Epithelial cell of proximal tubule (primary cell): Measurements from ENCODE around the gene TBC1D9B. TPM values are rescaled to one million over a fixed set of nuclear protein-coding genes. Genes with fewer than 3 reads are reported as not detected.
"Not testable (repeated sequence)": the region's sequence is repeated elsewhere in the genome, so short reads cannot be mapped to it uniquely, and the experiment has no call there.

Source experiments
- DNase-seq: peaks from one replicate; pipeline ENCODE4 v3.0.0-alpha.2; 2011; ENCODE audit warnings: low read depth
- H3K4me3 ChIP-seq: 2 replicates; pipeline ENCODE4 v1.5.1; 2011; ENCODE audit warnings: low read depth, mild to moderate bottlenecking, low read length
- total RNA-seq: library from RNA; depleted of rRNA; stranded (reverse); fragments of >200 nt; gene quantifications from 2 replicates; pipeline ENCODE4 v1.2.3, GENCODE V29; 2015
- TF ChIP-seq, protein P1 (sequence below): conservative IDR thresholded peaks from 2 replicates; pipeline ENCODE4 v1.5.1; 2012; ENCODE audit warnings: low read depth, mild to moderate bottlenecking, low read length

TBC1D9B gene
- total RNA-seq, 1 donor from 2014 or later = 69.0 TPM

DNA sequence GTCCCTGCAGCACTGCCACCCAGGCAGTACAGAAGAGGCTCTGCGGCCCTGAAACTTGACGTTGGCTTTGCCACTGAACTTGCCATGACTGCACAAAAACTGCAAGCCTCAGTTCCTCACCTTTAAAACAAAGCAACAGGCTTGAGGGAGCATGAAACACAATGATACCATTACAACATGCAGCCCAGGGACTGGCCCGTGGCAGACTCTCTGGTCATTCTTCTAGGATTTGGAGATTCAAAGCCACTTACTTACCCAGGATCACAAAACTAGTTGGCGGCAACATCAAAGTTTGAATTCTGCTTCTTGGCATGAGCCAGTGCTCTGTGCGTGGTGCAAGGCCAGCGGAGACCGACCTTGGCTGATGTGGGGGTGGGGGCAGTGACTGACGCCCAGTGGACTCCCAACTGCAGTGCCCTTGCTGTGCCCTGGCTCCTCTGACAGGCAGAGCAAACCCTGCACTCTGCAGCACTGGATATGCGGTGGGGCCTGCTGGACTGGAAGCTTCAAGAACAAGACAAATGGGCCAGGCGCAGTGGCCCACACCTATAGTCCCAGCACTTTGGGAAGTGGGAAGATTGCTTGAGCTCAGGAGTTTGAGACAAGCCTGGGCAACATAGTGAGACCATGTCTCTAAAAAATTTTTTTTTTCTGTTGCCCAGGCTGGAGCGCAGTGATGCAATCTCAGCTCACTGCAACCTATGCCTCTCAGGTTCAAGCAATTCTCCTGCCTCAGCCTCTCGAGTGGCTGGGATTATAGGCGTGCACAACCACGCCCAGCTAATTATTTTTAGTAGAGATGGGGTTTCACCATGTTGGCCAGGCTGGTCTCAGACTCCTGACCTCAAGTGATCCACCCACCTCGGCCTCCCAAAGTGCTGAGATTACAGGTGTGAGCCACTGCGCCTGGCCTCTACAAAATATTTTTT is 68.1 kb downstream of the TBC1D9B start:
- DNase-seq = no peak
- TF ChIP-seq, protein P1, sequence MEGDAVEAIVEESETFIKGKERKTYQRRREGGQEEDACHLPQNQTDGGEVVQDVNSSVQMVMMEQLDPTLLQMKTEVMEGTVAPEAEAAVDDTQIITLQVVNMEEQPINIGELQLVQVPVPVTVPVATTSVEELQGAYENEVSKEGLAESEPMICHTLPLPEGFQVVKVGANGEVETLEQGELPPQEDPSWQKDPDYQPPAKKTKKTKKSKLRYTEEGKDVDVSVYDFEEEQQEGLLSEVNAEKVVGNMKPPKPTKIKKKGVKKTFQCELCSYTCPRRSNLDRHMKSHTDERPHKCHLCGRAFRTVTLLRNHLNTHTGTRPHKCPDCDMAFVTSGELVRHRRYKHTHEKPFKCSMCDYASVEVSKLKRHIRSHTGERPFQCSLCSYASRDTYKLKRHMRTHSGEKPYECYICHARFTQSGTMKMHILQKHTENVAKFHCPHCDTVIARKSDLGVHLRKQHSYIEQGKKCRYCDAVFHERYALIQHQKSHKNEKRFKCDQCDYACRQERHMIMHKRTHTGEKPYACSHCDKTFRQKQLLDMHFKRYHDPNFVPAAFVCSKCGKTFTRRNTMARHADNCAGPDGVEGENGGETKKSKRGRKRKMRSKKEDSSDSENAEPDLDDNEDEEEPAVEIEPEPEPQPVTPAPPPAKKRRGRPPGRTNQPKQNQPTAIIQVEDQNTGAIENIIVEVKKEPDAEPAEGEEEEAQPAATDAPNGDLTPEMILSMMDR = no peak
- no peak overlapping the region for H3K4me3 ChIP-seq

DNA sequence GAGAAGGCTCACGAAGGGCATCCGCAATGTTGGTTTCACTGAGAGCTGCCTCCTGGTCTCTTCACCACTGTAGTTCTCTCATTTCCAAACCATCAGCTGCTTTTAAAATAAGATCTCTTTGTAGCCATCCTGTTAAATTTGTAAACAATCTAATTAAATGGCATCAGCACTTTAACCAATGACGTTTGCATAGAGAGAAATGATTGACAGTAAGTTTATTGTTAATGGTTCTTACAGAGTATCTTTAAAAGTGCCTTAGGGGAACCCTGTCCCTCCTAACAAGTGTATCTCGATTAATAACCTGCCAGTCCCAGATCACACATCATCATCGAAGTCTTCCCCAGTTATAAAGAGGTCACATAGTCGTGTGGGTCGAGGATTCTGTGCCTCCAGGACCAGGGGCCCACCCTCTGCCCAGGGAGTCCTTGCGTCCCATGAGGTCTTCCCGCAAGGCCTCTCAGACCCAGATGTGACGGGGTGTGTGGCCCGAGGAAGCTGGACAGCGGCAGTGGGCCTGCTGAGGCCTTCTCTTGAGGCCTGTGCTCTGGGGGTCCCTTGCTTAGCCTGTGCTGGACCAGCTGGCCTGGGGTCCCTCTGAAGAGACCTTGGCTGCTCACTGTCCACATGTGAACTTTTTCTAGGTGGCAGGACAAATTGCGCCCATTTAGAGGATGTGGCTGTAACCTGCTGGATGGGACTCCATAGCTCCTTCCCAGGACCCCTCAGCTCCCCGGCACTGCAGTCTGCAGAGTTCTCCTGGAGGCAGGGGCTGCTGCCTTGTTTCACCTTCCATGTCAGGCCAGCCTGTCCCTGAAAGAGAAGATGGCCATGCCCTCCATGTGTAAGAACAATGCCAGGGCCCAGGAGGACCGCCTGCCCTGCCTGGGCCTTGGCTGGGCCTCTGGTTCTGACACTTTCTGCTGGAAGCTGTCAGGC is 70.4 kb downstream of the TBC1D9B start:
- no peak for DNase-seq
- TF ChIP-seq, protein P1 = no peak
- H3K4me3 ChIP-seq = no peak overlapping the region

DNA sequence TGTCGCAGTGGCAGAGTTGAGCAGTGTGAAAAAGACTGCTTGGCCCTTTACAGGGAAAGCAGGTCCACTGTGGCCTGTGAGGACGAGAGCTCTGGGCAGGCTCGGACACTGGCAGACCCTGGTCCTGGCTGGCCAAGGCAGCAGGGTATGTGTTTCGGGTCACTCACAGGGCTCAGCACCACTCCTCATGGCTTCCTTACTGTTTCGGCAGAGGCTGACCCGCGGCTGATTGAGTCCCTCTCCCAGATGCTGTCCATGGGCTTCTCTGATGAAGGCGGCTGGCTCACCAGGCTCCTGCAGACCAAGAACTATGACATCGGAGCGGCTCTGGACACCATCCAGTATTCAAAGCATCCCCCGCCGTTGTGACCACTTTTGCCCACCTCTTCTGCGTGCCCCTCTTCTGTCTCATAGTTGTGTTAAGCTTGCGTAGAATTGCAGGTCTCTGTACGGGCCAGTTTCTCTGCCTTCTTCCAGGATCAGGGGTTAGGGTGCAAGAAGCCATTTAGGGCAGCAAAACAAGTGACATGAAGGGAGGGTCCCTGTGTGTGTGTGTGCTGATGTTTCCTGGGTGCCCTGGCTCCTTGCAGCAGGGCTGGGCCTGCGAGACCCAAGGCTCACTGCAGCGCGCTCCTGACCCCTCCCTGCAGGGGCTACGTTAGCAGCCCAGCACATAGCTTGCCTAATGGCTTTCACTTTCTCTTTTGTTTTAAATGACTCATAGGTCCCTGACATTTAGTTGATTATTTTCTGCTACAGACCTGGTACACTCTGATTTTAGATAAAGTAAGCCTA is 71.3 kb downstream of the TBC1D9B start:
- DNase-seq = no peak
- H3K4me3 ChIP-seq = no peak overlapping the region
- TF ChIP-seq, protein P1 = no peak

DNA sequence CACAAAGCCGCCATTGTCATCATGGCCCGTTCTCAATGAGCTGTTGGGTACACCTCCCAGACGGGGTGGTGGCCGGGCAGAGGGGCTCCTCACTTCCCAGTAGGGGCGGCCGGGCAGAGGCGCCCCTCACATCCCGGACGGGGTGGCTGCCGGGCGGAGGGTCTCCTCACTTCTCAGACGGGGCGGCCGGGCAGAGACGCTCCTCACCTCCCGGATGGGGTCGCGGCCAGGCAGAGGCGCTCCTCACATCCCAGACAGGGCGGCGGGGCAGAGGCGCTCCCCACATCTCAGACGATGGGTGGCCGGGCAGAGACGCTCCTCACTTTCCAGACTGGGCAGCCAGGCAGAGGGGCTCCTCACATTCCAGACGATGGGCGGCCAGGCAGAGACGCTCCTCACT is 72.8 kb downstream of the TBC1D9B start:
- not testable (repeated sequence) for DNase-seq, H3K4me3 ChIP-seq

DNA sequence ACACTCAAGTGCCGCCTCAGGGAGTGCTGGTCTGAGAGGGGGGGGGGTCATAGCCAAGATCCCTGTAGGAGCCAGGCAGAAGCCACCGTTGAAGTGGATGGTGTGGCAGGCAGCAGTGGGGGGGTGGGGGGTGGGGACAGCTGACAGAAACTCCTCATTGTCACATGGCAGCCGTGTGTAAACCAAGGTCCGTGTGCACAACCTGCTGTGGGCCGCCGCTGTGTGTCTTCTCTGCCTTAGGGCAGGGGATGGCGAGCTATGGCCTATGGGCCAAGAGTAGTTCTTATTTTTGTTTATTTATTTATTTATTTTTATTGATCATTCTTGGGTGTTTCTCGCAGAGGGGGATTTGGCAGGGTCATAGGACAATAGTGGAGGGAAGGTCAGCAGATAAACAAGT is 73.6 kb downstream of the TBC1D9B start:
- DNase-seq = no peak
- no peak overlapping the region for H3K4me3 ChIP-seq
- TF ChIP-seq, protein P1 = no peak

DNA sequence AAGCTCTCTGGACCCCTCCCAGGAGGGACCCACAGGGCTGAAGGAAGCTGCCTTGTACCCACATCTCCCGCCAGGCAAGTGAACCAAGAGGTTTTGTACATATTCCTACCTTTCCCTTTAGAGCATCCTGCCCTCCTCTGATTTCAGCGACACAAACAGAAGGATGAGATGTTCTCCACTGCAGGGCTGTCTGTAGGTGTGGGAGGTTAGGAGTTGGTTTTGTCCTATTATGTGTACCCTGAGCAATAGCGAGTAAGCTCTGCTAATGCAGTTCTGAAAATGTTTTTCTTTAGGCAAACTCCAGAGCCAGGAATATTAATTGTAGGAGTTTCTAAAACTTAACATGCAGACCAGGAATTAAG is 74.0 kb downstream of the TBC1D9B start:
- H3K4me3 ChIP-seq = no peak overlapping the region
- TF ChIP-seq, protein P1 = no peak
- no peak for DNase-seq
